ENCODE data around the gene EHBP1. TPM values are rescaled to one million over a fixed set of nuclear protein-coding genes. Genes with fewer than 3 reads are reported as not detected.

Gene EHBP1
- polyA plus RNA-seq, 3 donors, result 4.2 to 6.1 (median 6.0) TPM

DNA sequence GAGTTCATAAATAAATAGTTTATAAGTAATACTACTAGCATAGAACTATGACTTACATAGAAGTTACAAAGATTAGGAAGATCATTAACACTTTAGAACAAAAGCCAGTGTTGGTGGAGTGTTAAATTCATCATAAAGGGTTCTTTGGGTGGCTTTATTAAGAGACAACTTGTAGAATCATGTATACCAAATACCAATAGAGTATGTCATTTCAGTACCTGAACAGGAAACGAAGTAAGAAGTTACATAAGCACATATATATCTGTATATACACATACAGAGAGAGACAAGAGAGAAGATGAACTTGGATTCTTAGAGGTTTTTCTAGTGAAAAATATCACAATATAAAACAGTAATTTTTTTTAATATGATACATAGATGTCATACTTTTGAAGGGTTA, 262.7 kb downstream of the EHBP1 start:
- H3K36me3 ChIP-seq (replicated peaks in 1 of 2; ENCODE audit: control insufficient read depth in 1 of 2, insufficient read depth in 2 of 2, low read length in 2 of 2), result no peaks in the 10 kb centered on the region
- H2AFZ ChIP-seq (ENCODE audit: insufficient read depth, low read depth, low read length, poor library complexity, severe bottlenecking), result no peak overlapping the region
- H3K4me1 Mint-ChIP-seq, result no peaks in the 10 kb centered on the region
- H3K9me3 Mint-ChIP-seq, result no peaks in the 10 kb centered on the region
- intact Hi-C loops (cut with micrococcal nuclease), result no loop called here
- H3K27me3 ChIP-seq (ENCODE audit: control insufficient read depth in 2 of 2, insufficient read depth in 2 of 2, low read length in 2 of 2), result no peaks in the 10 kb centered on the region
- H3K27me3 Mint-ChIP-seq (ENCODE audit: low read depth in 3 of 3), result no peaks in the 10 kb centered on the region
- H3K27ac Mint-ChIP-seq, result no peak overlapping the region
- H3K9ac ChIP-seq (ENCODE audit: insufficient read depth, low read length, poor library complexity, severe bottlenecking), result no peak overlapping the region
- no peaks in the 10 kb centered on the region for H3K79me2 ChIP-seq (ENCODE audit: insufficient read depth, low read length)
- TF ChIP-seq, protein P1, sequence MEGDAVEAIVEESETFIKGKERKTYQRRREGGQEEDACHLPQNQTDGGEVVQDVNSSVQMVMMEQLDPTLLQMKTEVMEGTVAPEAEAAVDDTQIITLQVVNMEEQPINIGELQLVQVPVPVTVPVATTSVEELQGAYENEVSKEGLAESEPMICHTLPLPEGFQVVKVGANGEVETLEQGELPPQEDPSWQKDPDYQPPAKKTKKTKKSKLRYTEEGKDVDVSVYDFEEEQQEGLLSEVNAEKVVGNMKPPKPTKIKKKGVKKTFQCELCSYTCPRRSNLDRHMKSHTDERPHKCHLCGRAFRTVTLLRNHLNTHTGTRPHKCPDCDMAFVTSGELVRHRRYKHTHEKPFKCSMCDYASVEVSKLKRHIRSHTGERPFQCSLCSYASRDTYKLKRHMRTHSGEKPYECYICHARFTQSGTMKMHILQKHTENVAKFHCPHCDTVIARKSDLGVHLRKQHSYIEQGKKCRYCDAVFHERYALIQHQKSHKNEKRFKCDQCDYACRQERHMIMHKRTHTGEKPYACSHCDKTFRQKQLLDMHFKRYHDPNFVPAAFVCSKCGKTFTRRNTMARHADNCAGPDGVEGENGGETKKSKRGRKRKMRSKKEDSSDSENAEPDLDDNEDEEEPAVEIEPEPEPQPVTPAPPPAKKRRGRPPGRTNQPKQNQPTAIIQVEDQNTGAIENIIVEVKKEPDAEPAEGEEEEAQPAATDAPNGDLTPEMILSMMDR (IDR thresholded peaks at IDR 0.05), result no peak
- no peaks in the 10 kb centered on the region for H3K4me1 ChIP-seq (ENCODE audit: control insufficient read depth in 1 of 2, insufficient read depth in 2 of 2, low read length in 2 of 2)
- H3K4me3 Mint-ChIP-seq, result no peak overlapping the region
- no peak overlapping the region for H3K4me3 ChIP-seq (replicated peaks in 1 of 3; ENCODE audit: low read depth in 2 of 3, low read length in 3 of 3)
- no peak for DNase-seq
- H3K4me2 ChIP-seq (replicated peaks; ENCODE audit: extremely low read depth, low read length, poor library complexity, severe bottlenecking), result no peak overlapping the region
- no peak overlapping the region for H3K27ac ChIP-seq (ENCODE audit: low read depth in 1 of 2, low read length in 2 of 2)
- no CpG with 5 or more reads among the region's 1 CpG for WGBS (ENCODE audit: insufficient coverage)
- no peaks in the 10 kb centered on the region for H4K20me1 ChIP-seq (ENCODE audit: insufficient read depth, low read length)
- H3K36me3 Mint-ChIP-seq, result peaks cover 3 to 7% of the 10 kb centered on the region in 2 donors
- H3K9me3 ChIP-seq (replicated peaks in 1 of 2; ENCODE audit: control insufficient read depth in 1 of 2, insufficient read depth in 1 of 2, low read length in 2 of 2), result no peaks in the 10 kb centered on the region

DNA sequence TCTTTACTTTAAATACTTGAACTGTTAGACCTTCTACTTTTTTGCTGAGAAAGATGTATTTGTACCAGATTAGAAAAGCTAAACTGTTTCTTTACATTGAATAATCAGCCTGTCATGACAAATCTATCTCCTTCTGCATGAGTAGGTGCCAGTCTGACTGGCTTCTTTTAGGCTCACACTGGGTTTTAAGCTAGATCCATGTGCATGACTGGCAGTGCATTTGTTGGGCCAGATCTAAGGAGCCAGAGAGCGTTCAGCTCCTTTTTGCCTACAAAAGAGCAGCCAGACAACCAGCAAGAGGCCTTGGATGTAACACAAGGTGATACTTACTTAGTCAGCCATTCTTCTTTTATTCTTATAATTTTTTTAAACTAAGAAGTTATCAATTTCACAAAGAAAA, 263.2 kb downstream of the EHBP1 start:
- no peaks in the 10 kb centered on the region for H3K4me1 Mint-ChIP-seq
- no peak overlapping the region for H3K4me2 ChIP-seq (replicated peaks; ENCODE audit: extremely low read depth, low read length, poor library complexity, severe bottlenecking)

More for the DNA sequence above, 263.2 kb downstream of the EHBP1 start:
- Histone ChIP-seq H3K27me3 (ENCODE audit: control insufficient read depth in 2 of 2, insufficient read depth in 2 of 2, low read length in 2 of 2) (no peaks in the 10 kb centered on the region), H3K9me3 (replicated peaks in 1 of 2; ENCODE audit: control insufficient read depth in 1 of 2, insufficient read depth in 1 of 2, low read length in 2 of 2) (no peaks in the 10 kb centered on the region), H3K4me1 (ENCODE audit: control insufficient read depth in 1 of 2, insufficient read depth in 2 of 2, low read length in 2 of 2) (no peaks in the 10 kb centered on the region), H3K36me3 (replicated peaks in 1 of 2; ENCODE audit: control insufficient read depth in 1 of 2, insufficient read depth in 2 of 2, low read length in 2 of 2) (no peaks in the 10 kb centered on the region), H3K4me3 (replicated peaks in 1 of 3; ENCODE audit: low read depth in 2 of 3, low read length in 3 of 3) (no peak overlapping the region), H3K79me2 (ENCODE audit: insufficient read depth, low read length) (no peaks in the 10 kb centered on the region), H4K20me1 (ENCODE audit: insufficient read depth, low read length) (no peaks in the 10 kb centered on the region), H3K27ac (ENCODE audit: low read depth in 1 of 2, low read length in 2 of 2) (no peak overlapping the region), H3K9ac (ENCODE audit: insufficient read depth, low read length, poor library complexity, severe bottlenecking) (no peak overlapping the region), H2AFZ (ENCODE audit: insufficient read depth, low read depth, low read length, poor library complexity, severe bottlenecking) (no peak overlapping the region)
- Mint-ChIP-seq H3K36me3 (peaks cover 3 to 7% of the 10 kb centered on the region in 2 donors), H3K27me3 (ENCODE audit: low read depth in 3 of 3) (no peaks in the 10 kb centered on the region), H3K27ac (no peak overlapping the region), H3K9me3 (no peaks in the 10 kb centered on the region), H3K4me3 (no peak overlapping the region)
- no peak for DNase-seq
- no CpG with 5 or more reads among the region's 1 CpG for WGBS (ENCODE audit: insufficient coverage)
- TF ChIP-seq, protein P1 (IDR thresholded peaks at IDR 0.05), result no peak
- intact Hi-C loops (cut with micrococcal nuclease), result no loop called here

Measured in CD14-positive monocyte (primary cell).